ENCODE results near the gene CD53.

DNA sequence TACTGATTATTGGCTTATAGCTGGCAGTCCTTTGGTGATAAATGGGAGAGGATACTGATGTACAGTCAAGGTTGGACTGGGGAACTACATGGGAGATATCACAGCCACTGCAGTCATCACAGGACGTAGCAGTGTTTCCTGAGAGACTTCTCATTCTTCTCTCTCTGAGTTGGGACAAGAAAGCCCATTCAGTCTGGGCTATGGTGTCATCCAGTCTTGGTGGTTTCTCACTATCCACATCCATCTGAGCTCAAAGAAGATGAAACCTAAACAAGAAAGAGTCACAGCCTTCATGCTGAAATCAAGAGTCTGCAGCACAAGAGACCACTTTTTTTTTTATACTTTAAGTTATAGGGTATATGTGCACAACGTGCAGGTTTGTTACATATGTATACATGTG is 12.8 kb upstream of the CD53 start:
- TF ChIP-seq, protein P1, sequence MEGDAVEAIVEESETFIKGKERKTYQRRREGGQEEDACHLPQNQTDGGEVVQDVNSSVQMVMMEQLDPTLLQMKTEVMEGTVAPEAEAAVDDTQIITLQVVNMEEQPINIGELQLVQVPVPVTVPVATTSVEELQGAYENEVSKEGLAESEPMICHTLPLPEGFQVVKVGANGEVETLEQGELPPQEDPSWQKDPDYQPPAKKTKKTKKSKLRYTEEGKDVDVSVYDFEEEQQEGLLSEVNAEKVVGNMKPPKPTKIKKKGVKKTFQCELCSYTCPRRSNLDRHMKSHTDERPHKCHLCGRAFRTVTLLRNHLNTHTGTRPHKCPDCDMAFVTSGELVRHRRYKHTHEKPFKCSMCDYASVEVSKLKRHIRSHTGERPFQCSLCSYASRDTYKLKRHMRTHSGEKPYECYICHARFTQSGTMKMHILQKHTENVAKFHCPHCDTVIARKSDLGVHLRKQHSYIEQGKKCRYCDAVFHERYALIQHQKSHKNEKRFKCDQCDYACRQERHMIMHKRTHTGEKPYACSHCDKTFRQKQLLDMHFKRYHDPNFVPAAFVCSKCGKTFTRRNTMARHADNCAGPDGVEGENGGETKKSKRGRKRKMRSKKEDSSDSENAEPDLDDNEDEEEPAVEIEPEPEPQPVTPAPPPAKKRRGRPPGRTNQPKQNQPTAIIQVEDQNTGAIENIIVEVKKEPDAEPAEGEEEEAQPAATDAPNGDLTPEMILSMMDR (IDR thresholded peaks at IDR 0.05 in 4 of 5, conservative IDR thresholded peaks at IDR 0.05 in 1 of 5), result no peak
- no peak for TF ChIP-seq POLR2A (IDR thresholded peaks at IDR 0.05)

All from gastrocnemius medialis (tissue), 4 donors.